WTC11 (cell line): ENCODE measurements around the gene SMO.

Source experiments
- ETV6 ChIP-seq: sonication (generic); formaldehyde crosslinking; IDR thresholded peaks from 2 replicates; pipeline ENCODE4 v1.8.1; 2022; ENCODE audit warnings: mild to moderate bottlenecking, missing genetic modification reagents
- TF ChIP-seq, protein P1 (sequence below): fragments of 200-600 bp; IDR thresholded peaks from 2 replicates; pipeline ENCODE4 v1.8.0; 2022; ENCODE audit warnings: antibody characterized with exemption
- TF ChIP-seq, protein P2 (sequence below): sonication (generic); formaldehyde crosslinking; IDR thresholded peaks from 2 replicates; pipeline ENCODE4 v1.8.1; 2022; ENCODE audit warnings: low read depth, missing genetic modification reagents, borderline replicate concordance

DNA sequence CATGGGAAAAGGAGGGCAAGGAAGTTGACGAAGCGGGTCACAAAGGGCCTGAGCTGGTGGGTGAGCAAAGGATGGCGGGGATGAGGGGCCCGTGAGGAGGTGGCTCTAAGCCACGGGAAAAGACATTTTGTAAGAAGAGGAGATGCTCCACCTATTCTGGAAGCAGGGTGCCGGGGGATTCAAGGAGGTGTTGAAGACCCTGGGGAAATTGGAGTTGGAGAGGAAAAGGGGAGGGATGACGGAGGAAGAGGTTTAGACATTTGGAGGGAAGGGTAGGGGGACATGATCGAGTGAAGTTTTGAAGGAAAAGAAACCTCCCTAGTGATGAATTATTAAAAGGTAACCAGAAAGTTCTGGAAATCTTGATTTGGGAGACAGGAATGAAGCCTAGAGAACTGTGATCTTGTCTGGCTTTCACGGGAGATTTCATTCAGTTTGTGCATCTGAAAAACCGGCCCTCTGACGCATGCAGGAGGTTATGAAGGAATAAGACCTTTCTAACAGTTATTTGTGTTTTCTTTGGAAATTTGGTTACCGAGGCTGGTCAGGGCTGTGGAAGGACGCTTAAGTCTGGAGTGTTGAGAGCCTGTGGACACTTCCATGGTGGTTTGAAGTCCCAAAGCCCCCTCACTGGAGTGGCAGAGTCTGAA lies 1.4 kb downstream of the SMO start:
- TF ChIP-seq, protein P1, sequence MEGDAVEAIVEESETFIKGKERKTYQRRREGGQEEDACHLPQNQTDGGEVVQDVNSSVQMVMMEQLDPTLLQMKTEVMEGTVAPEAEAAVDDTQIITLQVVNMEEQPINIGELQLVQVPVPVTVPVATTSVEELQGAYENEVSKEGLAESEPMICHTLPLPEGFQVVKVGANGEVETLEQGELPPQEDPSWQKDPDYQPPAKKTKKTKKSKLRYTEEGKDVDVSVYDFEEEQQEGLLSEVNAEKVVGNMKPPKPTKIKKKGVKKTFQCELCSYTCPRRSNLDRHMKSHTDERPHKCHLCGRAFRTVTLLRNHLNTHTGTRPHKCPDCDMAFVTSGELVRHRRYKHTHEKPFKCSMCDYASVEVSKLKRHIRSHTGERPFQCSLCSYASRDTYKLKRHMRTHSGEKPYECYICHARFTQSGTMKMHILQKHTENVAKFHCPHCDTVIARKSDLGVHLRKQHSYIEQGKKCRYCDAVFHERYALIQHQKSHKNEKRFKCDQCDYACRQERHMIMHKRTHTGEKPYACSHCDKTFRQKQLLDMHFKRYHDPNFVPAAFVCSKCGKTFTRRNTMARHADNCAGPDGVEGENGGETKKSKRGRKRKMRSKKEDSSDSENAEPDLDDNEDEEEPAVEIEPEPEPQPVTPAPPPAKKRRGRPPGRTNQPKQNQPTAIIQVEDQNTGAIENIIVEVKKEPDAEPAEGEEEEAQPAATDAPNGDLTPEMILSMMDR: no peak
- TF ChIP-seq, protein P2, sequence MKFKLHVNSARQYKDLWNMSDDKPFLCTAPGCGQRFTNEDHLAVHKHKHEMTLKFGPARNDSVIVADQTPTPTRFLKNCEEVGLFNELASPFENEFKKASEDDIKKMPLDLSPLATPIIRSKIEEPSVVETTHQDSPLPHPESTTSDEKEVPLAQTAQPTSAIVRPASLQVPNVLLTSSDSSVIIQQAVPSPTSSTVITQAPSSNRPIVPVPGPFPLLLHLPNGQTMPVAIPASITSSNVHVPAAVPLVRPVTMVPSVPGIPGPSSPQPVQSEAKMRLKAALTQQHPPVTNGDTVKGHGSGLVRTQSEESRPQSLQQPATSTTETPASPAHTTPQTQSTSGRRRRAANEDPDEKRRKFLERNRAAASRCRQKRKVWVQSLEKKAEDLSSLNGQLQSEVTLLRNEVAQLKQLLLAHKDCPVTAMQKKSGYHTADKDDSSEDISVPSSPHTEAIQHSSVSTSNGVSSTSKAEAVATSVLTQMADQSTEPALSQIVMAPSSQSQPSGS (CRISPR knock-in tag): no peak
- TF ChIP-seq ETV6 (CRISPR knock-in tag): no peak
